ENCODE measurements around the gene GPATCH2L.

Gene GPATCH2L

GRCh38 chr14:76203086-76204001 lies 51.6 kb downstream of the GPATCH2L start:
- no peak overlapping the region for H3K27ac ChIP-seq
- TF ChIP-seq ZFX (IDR thresholded peaks at IDR 0.05), result no peak
- no peak for TF ChIP-seq CTCF (conservative IDR thresholded peaks at IDR 0.05)

GRCh38 chr14:76204461-76205230 lies 52.9 kb downstream of the GPATCH2L start:
- TF ChIP-seq ZFX (IDR thresholded peaks at IDR 0.05) (no peak), CTCF (conservative IDR thresholded peaks at IDR 0.05) (no peak)
- no peak overlapping the region for H3K27ac ChIP-seq

GRCh38 chr14:76205708-76206107 lies 54.0 kb downstream of the GPATCH2L start:
- no peak for TF ChIP-seq ZFX (IDR thresholded peaks at IDR 0.05)
- TF ChIP-seq CTCF (conservative IDR thresholded peaks at IDR 0.05), result no peak
- H3K27ac ChIP-seq, result no peak overlapping the region

- H3K27ac ChIP-seq, result no peak overlapping the region
Observed at GRCh38 chr14:76208340-76208739, 56.6 kb downstream of the GPATCH2L start.

GRCh38 chr14:76212242-76212641 lies 60.5 kb downstream of the GPATCH2L start:
- TF ChIP-seq CTCF (conservative IDR thresholded peaks at IDR 0.05), result no peak
- TF ChIP-seq ZFX (IDR thresholded peaks at IDR 0.05), result no peak

More at GRCh38 chr14:76208340-76208739, 56.6 kb downstream of the GPATCH2L start:
- TF ChIP-seq CTCF (conservative IDR thresholded peaks at IDR 0.05) (no peak), ZFX (IDR thresholded peaks at IDR 0.05) (no peak)

GRCh38 chr14:76217179-76217578 lies 65.5 kb downstream of the GPATCH2L start:
- TF ChIP-seq CTCF (conservative IDR thresholded peaks at IDR 0.05), result no peak
- no peak for TF ChIP-seq ZFX (IDR thresholded peaks at IDR 0.05)
- H3K27ac ChIP-seq, result no peak overlapping the region

More at GRCh38 chr14:76212242-76212641, 60.5 kb downstream of the GPATCH2L start:
- H3K27ac ChIP-seq, result no peak overlapping the region

- no peak for TF ChIP-seq ZFX (IDR thresholded peaks at IDR 0.05)
- TF ChIP-seq CTCF (conservative IDR thresholded peaks at IDR 0.05), result no peak
Observed at GRCh38 chr14:76218662-76219061, 66.9 kb downstream of the GPATCH2L start.

More at GRCh38 chr14:76218662-76219061, 66.9 kb downstream of the GPATCH2L start:
- no peak overlapping the region for H3K27ac ChIP-seq
